Lower leg skin (tissue), 4 donors: ENCODE data around the gene PLD1. TPM values are rescaled to one million over a fixed set of nuclear protein-coding genes. Genes with fewer than 3 reads are reported as not detected.

Source experiments
- DNase-seq, 2 donors: peaks; one replicate each; pipeline ENCODE4 v3.0.0-alpha.2; 2019; ENCODE audit warnings: low spot score in 2 of 2
- H3K4me3 ChIP-seq: fragments of 200-600 bp; sonication (generic); 2 replicates; pipeline ENCODE4 v1.5.1; 2017; ENCODE audit warnings: mild to moderate bottlenecking, low read depth; ENCODE audit not compliant: poor library complexity, severe bottlenecking
- POLR2A ChIP-seq, 2 donors: fragments of 450-650 bp; IDR thresholded peaks; one replicate each; pipeline ENCODE4 v1.6.1; 2016 to 2017; ENCODE audit warnings: antibody characterized with exemption in 2 of 2, mild to moderate bottlenecking in 1 of 2, moderate library complexity in 1 of 2
- WGBS, 2 donors: methylation state at CpG; one replicate each; pipeline ENCODE4 v1.1.5; 2018; 5-methylcytosine and 5-hydroxymethylcytosine counted together
- intact Hi-C: fragments of 100-400 bp; cut with DNase I; formaldehyde crosslinking; loops from one replicate; pipeline ENCODE4 v1.15.0; 2023; ENCODE audit warnings: low total_unique reads
- total RNA-seq, 4 donors: library from RNA; depleted of rRNA; stranded (reverse); fragments of >200 nt; gene quantifications; one replicate each; pipeline ENCODE4 v1.1.0, GENCODE V29; 2016
- TF ChIP-seq, protein P1 (sequence below), 3 donors: fragments of 450-650 bp; IDR thresholded peaks; one replicate each; pipeline ENCODE4 v1.5.1; 2016; ENCODE audit warnings: antibody characterized with exemption in 3 of 3, mild to moderate bottlenecking in 3 of 3, moderate library complexity in 2 of 3

Gene PLD1
- total RNA-seq, 4 donors from 2014 or later, result 26.4 to 55.8 (median 48.7) TPM

DNA sequence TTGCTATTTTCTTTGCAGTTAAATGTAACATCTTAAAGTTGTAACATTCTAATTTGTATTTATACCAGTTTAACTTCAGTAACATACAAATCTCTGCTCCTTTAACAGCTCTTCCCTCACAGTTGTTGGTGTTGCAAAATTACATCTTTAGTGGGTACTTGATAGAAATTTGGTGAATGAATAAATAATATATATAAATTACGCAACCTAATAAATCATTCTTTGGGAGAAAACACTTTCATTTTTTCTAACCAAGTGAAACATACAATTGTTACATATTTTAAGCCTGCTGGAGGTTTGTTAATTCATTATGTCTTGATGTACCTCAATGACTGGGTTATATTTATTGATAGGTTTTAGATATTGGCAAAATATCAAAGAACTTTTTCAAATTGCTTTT lies 118.8 kb downstream of the PLD1 start:
- no peak overlapping the region for H3K4me3 ChIP-seq
- no peak for DNase-seq
- TF ChIP-seq, protein P1, sequence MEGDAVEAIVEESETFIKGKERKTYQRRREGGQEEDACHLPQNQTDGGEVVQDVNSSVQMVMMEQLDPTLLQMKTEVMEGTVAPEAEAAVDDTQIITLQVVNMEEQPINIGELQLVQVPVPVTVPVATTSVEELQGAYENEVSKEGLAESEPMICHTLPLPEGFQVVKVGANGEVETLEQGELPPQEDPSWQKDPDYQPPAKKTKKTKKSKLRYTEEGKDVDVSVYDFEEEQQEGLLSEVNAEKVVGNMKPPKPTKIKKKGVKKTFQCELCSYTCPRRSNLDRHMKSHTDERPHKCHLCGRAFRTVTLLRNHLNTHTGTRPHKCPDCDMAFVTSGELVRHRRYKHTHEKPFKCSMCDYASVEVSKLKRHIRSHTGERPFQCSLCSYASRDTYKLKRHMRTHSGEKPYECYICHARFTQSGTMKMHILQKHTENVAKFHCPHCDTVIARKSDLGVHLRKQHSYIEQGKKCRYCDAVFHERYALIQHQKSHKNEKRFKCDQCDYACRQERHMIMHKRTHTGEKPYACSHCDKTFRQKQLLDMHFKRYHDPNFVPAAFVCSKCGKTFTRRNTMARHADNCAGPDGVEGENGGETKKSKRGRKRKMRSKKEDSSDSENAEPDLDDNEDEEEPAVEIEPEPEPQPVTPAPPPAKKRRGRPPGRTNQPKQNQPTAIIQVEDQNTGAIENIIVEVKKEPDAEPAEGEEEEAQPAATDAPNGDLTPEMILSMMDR (IDR thresholded peaks at IDR 0.05), result no peak
- no peak for TF ChIP-seq POLR2A (IDR thresholded peaks at IDR 0.05)
- 98 to 100% methylated on average over 1 of the region's 1 CpG for WGBS, 2 donors
- intact Hi-C loops, result no loop called here

DNA sequence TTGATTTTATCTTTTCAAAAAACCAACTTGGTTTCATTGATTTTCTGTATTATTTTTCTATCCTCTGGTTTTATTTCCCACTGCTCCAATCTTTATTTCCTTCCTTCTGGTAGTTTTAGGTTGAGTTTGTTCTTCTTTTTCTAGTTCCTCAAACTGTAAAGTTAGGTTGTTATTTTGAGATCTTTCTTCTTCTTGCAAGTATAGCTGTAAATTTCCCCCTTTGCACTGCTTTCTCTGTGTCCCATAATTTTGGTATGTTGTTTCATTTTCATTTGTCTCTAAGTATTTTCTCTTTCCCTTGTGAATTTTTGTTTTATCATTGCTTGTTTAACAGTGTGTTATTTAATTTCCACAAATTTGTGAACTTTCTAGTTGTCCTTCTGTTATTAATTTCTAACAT lies 120.0 kb downstream of the PLD1 start:
- DNase-seq, result no peak
- H3K4me3 ChIP-seq, result no peak overlapping the region
- TF ChIP-seq, protein P1 (IDR thresholded peaks at IDR 0.05), result no peak
- TF ChIP-seq POLR2A (IDR thresholded peaks at IDR 0.05), result no peak
- intact Hi-C loops, result no loop called here

DNA sequence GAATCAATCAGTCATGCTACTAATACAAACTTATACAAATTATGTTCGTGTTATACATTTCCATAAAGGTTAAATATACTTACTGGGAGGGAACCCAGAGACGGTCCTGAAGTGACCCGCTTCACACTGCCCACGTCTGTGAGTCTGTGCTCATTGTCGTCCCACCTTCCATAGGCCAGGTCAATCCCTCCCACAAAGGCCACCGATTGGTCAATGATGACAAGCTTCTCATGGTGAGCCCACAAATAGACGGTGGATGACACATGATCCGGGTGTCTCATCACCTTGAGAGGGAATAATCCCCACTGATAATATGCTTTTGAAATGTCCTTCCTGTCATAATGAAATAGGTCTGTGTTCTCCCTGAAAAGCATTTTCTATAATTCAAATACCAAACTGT lies 121.7 kb downstream of the PLD1 start:
- 90 to 93% methylated on average over 8 of the region's 8 CpGs for WGBS, 2 donors
- DNase-seq, result no peak
- no peak for TF ChIP-seq POLR2A (IDR thresholded peaks at IDR 0.05)
- TF ChIP-seq, protein P1 (IDR thresholded peaks at IDR 0.05), result no peak
- intact Hi-C loops, result no loop called here
- H3K4me3 ChIP-seq, result no peak overlapping the region

DNA sequence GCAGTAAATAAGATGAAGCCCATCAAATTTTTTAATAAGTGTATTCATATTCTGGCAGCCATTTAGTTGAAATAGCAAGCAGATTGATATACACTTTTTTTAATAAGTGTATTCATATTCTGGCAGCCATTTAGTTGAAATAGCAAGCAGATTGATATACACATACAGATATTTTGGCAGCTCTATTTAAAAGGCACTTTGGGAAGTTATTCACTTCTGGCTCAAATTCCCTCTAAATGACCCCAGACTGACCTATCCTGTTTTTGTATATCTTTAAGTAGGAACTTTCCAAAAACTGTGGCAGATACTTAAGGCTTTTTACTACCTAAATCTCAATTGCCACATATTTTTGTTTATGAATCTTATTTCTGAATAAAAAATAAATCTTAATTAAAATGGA lies 122.3 kb downstream of the PLD1 start:
- TF ChIP-seq, protein P1 (IDR thresholded peaks at IDR 0.05), result no peak
- H3K4me3 ChIP-seq, result no peak overlapping the region
- DNase-seq, result no peak
- intact Hi-C loops, result no loop called here

DNA sequence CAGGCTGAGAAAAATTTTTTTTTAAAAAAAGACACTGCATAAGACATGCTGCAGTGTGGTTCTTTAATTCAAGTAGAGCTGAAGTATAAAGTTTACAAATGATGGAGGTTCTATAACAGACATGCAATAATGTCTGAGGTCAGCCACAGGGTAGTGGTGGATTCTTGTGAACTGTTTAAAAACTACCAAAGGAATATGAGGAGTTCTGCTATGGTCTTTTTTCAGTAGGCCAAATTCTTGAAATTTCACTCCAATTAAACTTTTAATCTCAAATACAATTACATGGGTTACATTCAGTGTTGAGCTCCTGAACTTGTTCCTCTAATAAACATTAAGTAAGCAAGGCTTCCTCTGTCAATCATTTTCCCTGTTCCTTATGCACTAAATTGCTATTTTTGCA lies 122.7 kb downstream of the PLD1 start:
- intact Hi-C loops, result no loop called here
- TF ChIP-seq, protein P1 (IDR thresholded peaks at IDR 0.05), result no peak
- TF ChIP-seq POLR2A (IDR thresholded peaks at IDR 0.05), result no peak
- no peak overlapping the region for H3K4me3 ChIP-seq
- DNase-seq, result no peak

DNA sequence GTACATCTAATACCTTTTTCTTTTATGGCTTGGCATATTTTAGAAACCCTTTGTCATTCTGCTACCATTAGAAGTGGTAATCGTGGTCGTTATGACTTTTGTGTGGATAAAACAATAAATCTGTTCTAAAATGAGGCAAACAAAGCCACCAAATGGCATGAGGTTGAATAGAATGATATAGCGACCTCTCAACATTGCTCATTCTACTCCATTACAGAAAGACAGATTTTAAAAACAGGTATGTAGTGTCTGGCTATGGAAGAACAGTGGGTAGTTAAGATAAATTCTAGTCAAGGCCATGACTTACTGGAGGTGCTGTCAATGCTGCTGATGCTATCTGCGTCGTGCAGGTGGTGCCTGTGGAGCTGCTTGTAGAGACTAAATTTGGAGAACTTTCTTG lies 123.2 kb downstream of the PLD1 start:
- WGBS, 2 donors, result 92 to 93% methylated on average over 5 of the region's 5 CpGs
- DNase-seq, result no peak
- intact Hi-C loops, result no loop called here
- TF ChIP-seq, protein P1 (IDR thresholded peaks at IDR 0.05), result no peak
- no peak for TF ChIP-seq POLR2A (IDR thresholded peaks at IDR 0.05)
- H3K4me3 ChIP-seq, result no peak overlapping the region
